DOHH2 (cell line): Measurements from ENCODE around the gene TMEM154.

ENCODE experiments used
- H3F3A ChIP-seq: fragments of 200-600 bp; sonication (generic), shearing (Covaris generic); 2 replicates; pipeline ENCODE4 v1.6.0; 2016; ENCODE audit warnings: antibody characterized with exemption, mild to moderate bottlenecking; ENCODE audit not compliant: control insufficient read depth, insufficient read depth
- H3K27ac ChIP-seq: fragments of 200-600 bp; sonication (generic); 2 replicates; pipeline ENCODE4 v1.5.1; 2014; ENCODE audit warnings: low read depth, mild to moderate bottlenecking, low read length, moderate library complexity
- H3K27me3 ChIP-seq: fragments of 200-600 bp; sonication (generic); 2 replicates; pipeline ENCODE4 v1.6.1; 2014; ENCODE audit warnings: mild to moderate bottlenecking, low read length, mixed read lengths; ENCODE audit not compliant: control insufficient read depth
- H3K36me3 ChIP-seq: fragments of 200-600 bp; sonication (generic); 2 replicates; pipeline ENCODE4 v1.6.1; 2014; ENCODE audit warnings: mild to moderate bottlenecking, low read length, moderate library complexity, mixed read lengths; ENCODE audit not compliant: control insufficient read depth
- H3K4me1 ChIP-seq: fragments of 200-600 bp; sonication (generic); 2 replicates; pipeline ENCODE4 v1.6.1; 2014; ENCODE audit warnings: mild to moderate bottlenecking, low read length, mixed read lengths; ENCODE audit not compliant: control insufficient read depth
- H3K4me2 ChIP-seq: fragments of 200-600 bp; sonication (generic); 2 replicates; pipeline ENCODE4 v1.6.0; 2014; ENCODE audit warnings: mild to moderate bottlenecking, low read length, moderate library complexity
- H3K4me3 ChIP-seq: fragments of 200-600 bp; sonication (generic); 2 replicates; pipeline ENCODE4 v1.5.1; 2014; ENCODE audit warnings: mild to moderate bottlenecking, low read length, mixed read lengths
- H3K79me2 ChIP-seq: fragments of 200-600 bp; sonication (generic); 2 replicates; pipeline ENCODE4 v1.6.1; 2014; ENCODE audit warnings: mild to moderate bottlenecking, low read length, mixed read lengths; ENCODE audit not compliant: control insufficient read depth
- H3K9me2 ChIP-seq: fragments of 200-600 bp; sonication (generic); replicated peaks from 2 replicates; pipeline ENCODE4 v1.6.1; 2014; ENCODE audit warnings: mild to moderate bottlenecking, low read length, mixed read lengths; ENCODE audit not compliant: control insufficient read depth
- H3K9me3 ChIP-seq: fragments of 200-600 bp; sonication (generic); 2 replicates; pipeline ENCODE4 v1.6.1; 2014; ENCODE audit warnings: antibody characterized with exemption, low read length, mixed read lengths; ENCODE audit not compliant: control insufficient read depth, insufficient read depth
- H4K20me1 ChIP-seq: fragments of 200-600 bp; sonication (generic); 2 replicates; pipeline ENCODE4 v1.6.0; 2014; ENCODE audit warnings: low read depth, mild to moderate bottlenecking, antibody characterized with exemption, low read length, moderate library complexity; ENCODE audit not compliant: control insufficient read depth, insufficient read depth
- CTCF ChIP-seq: fragments of 200-600 bp; sonication (generic); IDR thresholded peaks from one replicate; pipeline ENCODE4 v1.5.1; 2014; ENCODE audit warnings: antibody characterized with exemption, mild to moderate bottlenecking, low read depth, low read length; ENCODE audit not compliant: poor library complexity, severe bottlenecking
- EZH2phosphoT487 ChIP-seq: fragments of 200-600 bp; sonication (generic); IDR thresholded peaks from 2 replicates; pipeline ENCODE4 v1.6.1; 2017; ENCODE audit warnings: borderline replicate concordance, mild to moderate bottlenecking, antibody characterized with exemption, low read length, moderate library complexity, mixed read lengths

TMEM154 gene

GRCh38 chr4:152601156-152601555 lies 78.6 kb downstream of the TMEM154 start:
- Histone ChIP-seq H3K79me2 (no peaks in the 10 kb centered on the region), H3K9me2 (no peaks in the 10 kb centered on the region), H3F3A (no peaks in the 10 kb centered on the region), H3K27ac (no peak overlapping the region), H3K36me3 (no peaks in the 10 kb centered on the region), H3K4me1 (peaks cover 14% of the 10 kb centered on the region), H3K9me3 (no peaks in the 10 kb centered on the region), H4K20me1 (no peaks in the 10 kb centered on the region), H3K4me2 (no peak overlapping the region), H3K27me3 (peaks cover 5% of the 10 kb centered on the region), H3K4me3 (no peak overlapping the region)
- no peak for TF ChIP-seq EZH2phosphoT487
- no peak for TF ChIP-seq CTCF

GRCh38 chr4:152599636-152600035 lies 80.2 kb downstream of the TMEM154 start:
- peaks cover 27% of the 10 kb centered on the region for H3K4me1 ChIP-seq
- H3K36me3 ChIP-seq = no peaks in the 10 kb centered on the region
- H3K9me2 ChIP-seq = no peaks in the 10 kb centered on the region
- no peaks in the 10 kb centered on the region for H3K79me2 ChIP-seq
- peaks cover 5% of the 10 kb centered on the region for H3K27me3 ChIP-seq
- TF ChIP-seq CTCF (no peak), EZH2phosphoT487 (no peak)
- H3K4me2 ChIP-seq = no peak overlapping the region; the same call in 1 of the 2 replicates
- H3F3A ChIP-seq = no peaks in the 10 kb centered on the region
- no peaks in the 10 kb centered on the region for H4K20me1 ChIP-seq
- no peaks in the 10 kb centered on the region for H3K9me3 ChIP-seq
- no peak overlapping the region for H3K27ac ChIP-seq
- no peak overlapping the region for H3K4me3 ChIP-seq

GRCh38 chr4:152599095-152599494 lies 80.7 kb downstream of the TMEM154 start:
- no peaks in the 10 kb centered on the region for H3K9me3 ChIP-seq
- no peaks in the 10 kb centered on the region for H3K9me2 ChIP-seq
- no peaks in the 10 kb centered on the region for H3F3A ChIP-seq
- H3K4me1 ChIP-seq = peaks cover 27% of the 10 kb centered on the region
- H3K79me2 ChIP-seq = no peaks in the 10 kb centered on the region
- H4K20me1 ChIP-seq = no peaks in the 10 kb centered on the region
- no peaks in the 10 kb centered on the region for H3K36me3 ChIP-seq
- H3K27me3 ChIP-seq = peaks cover 4% of the 10 kb centered on the region
- H3K4me3 ChIP-seq = no peak overlapping the region
- H3K27ac ChIP-seq = no peak overlapping the region
- TF ChIP-seq EZH2phosphoT487 (no peak), CTCF (no peak)
- H3K4me2 ChIP-seq = peak overlapping the region; percentile 21
